BJ (cell line): ENCODE data around the gene C5. TPM values are rescaled to one million over a fixed set of nuclear protein-coding genes. Genes with fewer than 3 reads are reported as not detected.

Experiments
- CTCF ChIA-PET: fragments of 350-600 bp; formaldehyde crosslinking; extraction: SDS; loops from one replicate; lab custom pipeline; 2021; ENCODE audit warnings: antibody characterized with exemption, inconsistent platforms; lab: Yijun Ruan, JAX
- POLR2A ChIA-PET: fragments of 300-600 bp; sonication (Branson Sonifier 250); formaldehyde crosslinking; extraction: SDS; loops from one replicate; lab custom pipeline; 2021; ENCODE audit warnings: antibody characterized with exemption; lab: Charles Lee
- DNase-seq: peaks from one replicate; pipeline ENCODE4 v3.0.0-alpha.2; 2011; ENCODE audit warnings: low read depth
- H3K27me3 ChIP-seq: 2 replicates; pipeline ENCODE4 v1.6.0; 2011; ENCODE audit warnings: low read length; ENCODE audit not compliant: control insufficient read depth, insufficient read depth
- H3K36me3 ChIP-seq: 2 replicates; pipeline ENCODE4 v1.5.1; 2011; ENCODE audit warnings: low read length; ENCODE audit not compliant: control insufficient read depth, insufficient read depth
- H3K4me3 ChIP-seq: 2 replicates; pipeline ENCODE4 v1.5.1; 2011; ENCODE audit warnings: low read depth, mild to moderate bottlenecking, control low read depth, low read length
- CTCF ChIP-seq: IDR thresholded peaks from 2 replicates; pipeline ENCODE4 v1.5.1; 2011; ENCODE audit warnings: low read depth, mild to moderate bottlenecking, control low read depth, inconsistent platforms, low read length, moderate library complexity; ENCODE audit not compliant: insufficient read depth
- polyA plus RNA-seq: library from polyadenylated mRNA; depleted of rRNA; stranded (reverse); fragments of >200 nt; gene quantifications from 2 replicates; pipeline ENCODE4 v1.2.3, GENCODE V29; 2011

C5 gene
- polyA plus RNA-seq, 1 experiment = 1.4 TPM

- ChIA-PET POLR2A (no interaction called here), CTCF (interaction anchor here (0.6 to 3.0 kb wide), 12 partner anchors 16 to 312 kb away, joined by 3 to 25 read pairs (median 4); no protein-coding TSS in a partner anchor)
- DNase-seq = no peak
- no peak overlapping the region for H3K4me3 ChIP-seq
- H3K27me3 ChIP-seq = peaks cover 1% of the 10 kb centered on the region; the same call in 1 of the 2 replicates
- H3K36me3 ChIP-seq = no peaks in the 10 kb centered on the region
- TF ChIP-seq CTCF = no peak
Measured at GRCh38 chr9:120936764-120937122, 113.3 kb downstream of the C5 start.

- Histone ChIP-seq H3K4me3 (peak overlapping the region; percentile 29), H3K27me3 (peaks cover 1% of the 10 kb centered on the region; the same call in 1 of the 2 replicates), H3K36me3 (no peaks in the 10 kb centered on the region)
- peak; percentile 96 for TF ChIP-seq CTCF
- ChIA-PET CTCF (interaction anchor here (0.7 to 3.0 kb wide), 11 partner anchors 10 to 311 kb away, joined by 3 to 25 read pairs (median 4); no protein-coding TSS in a partner anchor), POLR2A (no interaction called here)
- DNase-seq = peak; percentile 74
Measured at GRCh38 chr9:120936011-120936763, 113.9 kb downstream of the C5 start.

GRCh38 chr9:120935383-120935857, 114.7 kb downstream of the C5 start:
- Histone ChIP-seq H3K4me3 (no peak overlapping the region), H3K27me3 (peaks cover 1% of the 10 kb centered on the region; the same call in 1 of the 2 replicates), H3K36me3 (no peaks in the 10 kb centered on the region)
- ChIA-PET CTCF (interaction anchor here (0.5 to 1.6 kb wide), 8 partner anchors 9 to 179 kb away, joined by 3 to 6 read pairs (median 3); no protein-coding TSS in a partner anchor), POLR2A (no interaction called here)
- no peak for TF ChIP-seq CTCF
- peak; percentile 56 for DNase-seq

- no peak for DNase-seq
- TF ChIP-seq CTCF = no peak
- H3K4me3 ChIP-seq = no peak overlapping the region
- ChIA-PET POLR2A (no interaction called here), CTCF (interaction anchor here (1.5 to 2.3 kb wide), 3 partner anchors 47 to 178 kb away, joined by 3 to 8 read pairs (median 4); no protein-coding TSS in a partner anchor)
- no peaks in the 10 kb centered on the region for H3K36me3 ChIP-seq
- H3K27me3 ChIP-seq = no peaks in the 10 kb centered on the region
Measured at GRCh38 chr9:120934281-120934680, 115.8 kb downstream of the C5 start.

- TF ChIP-seq CTCF = no peak
- ChIA-PET POLR2A (no interaction called here), CTCF (interaction anchor here (0.6 to 2.3 kb wide), 3 partner anchors 48 to 177 kb away, joined by 3 to 8 read pairs (median 4); no protein-coding TSS in a partner anchor)
- Histone ChIP-seq H3K27me3 (no peaks in the 10 kb centered on the region), H3K36me3 (no peaks in the 10 kb centered on the region), H3K4me3 (no peak overlapping the region)
- no peak for DNase-seq
Measured at GRCh38 chr9:120933310-120934055, 116.6 kb downstream of the C5 start.
